Fibroblast of skin of left biceps (primary cell): Measurements from ENCODE around the gene ZNF438.
"Not testable (repeated sequence)": the region's sequence is repeated elsewhere in the genome, so short reads cannot be mapped to it uniquely, and the experiment has no call there.

Experiments used
- DNase-seq, 2 experiments: peaks; one replicate each; pipeline ENCODE4 v3.0.0-alpha.2; 2013; ENCODE audit warnings: low read depth in 2 of 2

Gene ZNF438

DNA sequence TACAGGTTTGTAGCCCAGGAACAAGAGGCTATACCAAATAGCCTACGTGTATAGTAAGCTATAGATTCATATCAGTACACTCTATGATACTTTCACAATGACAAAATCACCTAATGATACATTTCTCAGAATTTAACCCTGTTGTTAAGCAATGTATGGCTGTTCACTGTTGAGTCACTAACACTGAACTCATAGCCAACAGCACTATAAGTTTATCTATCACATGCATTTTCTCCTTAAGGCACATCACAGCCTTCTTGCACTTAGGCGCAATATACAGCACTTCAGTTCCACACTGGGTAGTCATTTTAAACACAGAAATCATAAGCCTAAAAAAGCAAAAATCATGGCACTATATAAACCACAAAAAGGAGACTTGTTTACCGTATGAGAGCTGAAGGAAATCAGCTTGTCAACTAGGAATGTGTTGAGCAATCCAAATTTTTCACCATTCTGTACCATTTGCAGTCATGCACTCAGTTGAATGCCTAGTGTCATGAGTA, 45.6 kb downstream of the ZNF438 start:
- DNase-seq: peak in 1 of 2 experiments; percentile 44

DNA sequence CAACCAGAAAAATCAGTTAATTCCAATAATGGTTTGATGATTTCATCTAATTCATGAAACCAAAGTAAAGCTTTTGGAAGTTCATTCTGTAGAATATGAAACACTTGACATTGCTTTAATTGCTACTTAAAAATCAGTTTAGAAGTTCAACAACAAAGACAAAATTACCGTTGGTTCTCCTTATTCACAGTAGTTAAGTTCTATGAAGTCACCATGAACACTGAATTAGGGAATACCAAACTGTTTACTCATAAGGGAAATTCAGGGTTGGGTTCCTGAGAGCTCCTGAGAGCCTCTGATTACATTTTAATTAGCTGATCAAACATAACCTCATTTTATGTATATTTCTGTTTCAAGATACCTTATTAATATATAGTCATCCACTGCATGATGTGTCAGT, 46.2 kb downstream of the ZNF438 start:
- DNase-seq: no peak

DNA sequence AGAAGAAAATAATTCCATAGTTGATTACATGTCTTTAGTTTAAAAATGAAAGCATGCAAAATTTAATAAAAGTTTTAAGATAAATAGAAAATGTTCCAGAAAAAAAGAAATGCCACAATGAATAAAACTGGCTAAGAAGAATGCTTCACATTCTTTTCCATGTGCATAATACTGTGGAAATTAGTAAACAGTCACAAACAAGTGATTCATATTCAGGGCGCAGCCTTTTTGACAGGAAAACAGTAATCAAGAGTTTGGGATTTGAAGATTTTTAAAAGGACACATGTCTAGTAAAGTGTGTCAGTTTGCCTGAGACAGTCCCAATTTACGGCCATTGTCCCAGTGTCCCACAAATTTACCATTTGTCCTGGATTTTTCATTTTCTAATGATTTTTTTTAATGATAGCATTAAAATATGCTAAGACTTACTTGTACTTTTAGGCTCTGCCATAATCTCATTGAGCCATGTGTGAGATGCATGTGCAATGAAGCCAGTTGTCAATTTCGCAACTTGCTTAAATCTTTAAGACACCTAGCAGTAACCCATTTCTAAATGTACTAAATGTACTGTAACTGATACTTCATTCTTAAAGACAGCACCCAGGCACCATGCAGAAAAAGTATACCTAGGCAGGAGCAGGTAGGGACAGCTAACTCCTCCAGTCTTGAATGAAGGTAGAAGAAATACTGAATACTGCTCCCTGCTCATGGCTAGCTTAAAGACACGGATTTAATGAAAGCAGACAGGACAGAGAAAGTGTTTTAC, 46.9 kb downstream of the ZNF438 start:
- DNase-seq: no peak

DNA sequence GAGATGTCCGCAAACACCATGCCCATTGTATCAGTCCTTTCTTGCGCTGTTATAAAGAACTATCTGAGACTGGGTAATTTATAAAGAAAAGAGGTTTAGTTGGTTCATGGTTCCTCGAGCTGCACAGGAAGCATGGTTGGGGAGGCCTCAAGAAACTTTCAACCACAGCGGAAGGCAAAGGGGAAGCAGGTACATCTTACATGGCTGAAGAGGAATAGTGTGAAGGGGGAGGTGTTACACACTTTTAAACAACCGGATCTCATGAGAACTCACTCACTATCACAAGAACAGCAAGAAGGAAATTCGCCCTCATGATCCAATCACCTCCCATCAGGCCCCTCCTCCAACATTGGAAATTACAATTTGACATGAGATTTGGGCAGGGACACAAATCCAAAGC, 48.5 kb downstream of the ZNF438 start:
- DNase-seq: not testable (repeated sequence)

DNA sequence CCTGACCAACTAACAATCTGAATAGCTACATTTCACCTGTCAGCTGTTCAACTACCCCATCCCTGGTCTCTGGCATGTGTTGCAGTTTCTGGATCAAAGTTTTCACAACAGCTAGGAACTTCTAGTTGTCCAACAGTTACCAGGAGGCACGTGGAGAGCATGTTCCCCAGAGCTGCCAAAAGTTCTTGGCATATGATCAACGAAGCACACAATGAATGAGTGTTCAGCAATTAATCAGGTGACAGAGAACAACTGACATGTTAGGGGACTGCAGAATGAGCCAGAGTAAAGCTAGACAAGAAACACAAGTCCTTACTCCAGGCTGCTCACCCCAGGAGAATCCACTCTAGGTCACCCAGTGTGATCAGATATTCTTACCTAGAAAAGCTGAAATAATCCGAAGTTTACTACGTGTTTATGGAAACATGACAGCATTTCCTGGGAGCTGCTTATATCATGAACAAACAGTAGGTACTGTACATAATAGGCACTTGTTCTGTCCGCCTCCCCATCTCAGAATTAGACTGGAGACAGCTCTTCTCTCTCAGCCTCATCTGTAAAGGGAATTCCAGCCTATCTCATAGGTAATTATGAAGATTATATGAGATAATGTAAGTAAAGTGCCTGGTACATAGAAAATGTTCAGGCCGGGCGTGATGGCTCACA, 50.6 kb downstream of the ZNF438 start:
- no peak for DNase-seq

DNA sequence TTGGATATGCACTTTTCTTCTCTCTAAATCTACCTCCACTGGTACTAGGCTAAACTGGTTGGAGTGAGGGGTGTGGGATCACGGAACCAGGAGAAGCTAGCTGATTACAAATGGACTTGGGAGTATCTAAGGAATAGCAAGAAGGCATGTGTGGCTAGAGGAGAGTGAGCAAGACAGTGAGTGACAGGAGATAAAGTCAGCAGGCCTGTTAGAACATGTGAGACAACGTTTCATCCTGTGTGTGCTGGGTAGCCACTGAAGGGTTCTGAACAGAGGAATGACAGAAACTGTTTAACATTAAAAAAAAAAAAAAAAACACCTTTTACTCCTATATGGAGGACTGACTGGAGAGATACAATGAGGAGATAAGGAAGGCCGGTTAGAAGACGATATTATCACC, 51.7 kb downstream of the ZNF438 start:
- DNase-seq: no peak

DNA sequence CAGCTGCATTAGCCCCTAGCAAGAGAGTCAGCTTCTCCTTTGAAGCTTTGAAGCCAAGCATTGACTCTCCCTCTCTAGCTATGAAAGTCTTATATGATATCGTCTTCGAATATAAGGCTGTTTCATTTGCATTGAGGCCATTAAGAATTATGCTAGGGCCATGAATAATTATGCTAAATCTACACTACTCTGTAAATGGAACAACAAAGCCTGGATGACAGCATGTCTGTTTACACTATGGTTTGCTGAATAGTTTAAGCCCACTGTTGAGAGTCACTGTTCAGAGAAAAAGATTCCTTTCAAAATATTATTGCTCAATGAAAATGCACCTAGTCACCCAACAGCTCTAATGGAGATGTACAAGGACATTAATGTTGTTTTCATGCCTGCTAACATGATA, 52.8 kb downstream of the ZNF438 start:
- DNase-seq: no peak

DNA sequence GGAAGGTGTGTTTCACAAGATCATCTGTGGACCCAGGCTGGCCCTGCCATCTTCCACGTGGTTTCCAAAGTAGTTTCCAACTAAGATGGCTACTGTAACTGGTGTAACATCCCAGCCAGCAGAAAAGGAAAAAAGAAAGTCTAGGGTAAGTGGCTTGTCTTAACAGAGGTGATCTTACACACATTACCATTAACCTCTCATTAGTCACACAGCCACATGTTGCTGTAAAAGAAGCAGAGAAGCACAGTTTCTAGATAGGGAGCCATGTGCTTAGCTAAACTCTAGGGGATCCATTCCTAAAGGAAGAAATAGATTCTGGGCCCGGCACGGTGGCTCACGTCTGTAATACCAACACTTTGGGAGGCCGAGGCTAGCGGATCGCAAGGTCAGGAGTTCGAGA, 54.3 kb downstream of the ZNF438 start:
- no peak for DNase-seq

DNA sequence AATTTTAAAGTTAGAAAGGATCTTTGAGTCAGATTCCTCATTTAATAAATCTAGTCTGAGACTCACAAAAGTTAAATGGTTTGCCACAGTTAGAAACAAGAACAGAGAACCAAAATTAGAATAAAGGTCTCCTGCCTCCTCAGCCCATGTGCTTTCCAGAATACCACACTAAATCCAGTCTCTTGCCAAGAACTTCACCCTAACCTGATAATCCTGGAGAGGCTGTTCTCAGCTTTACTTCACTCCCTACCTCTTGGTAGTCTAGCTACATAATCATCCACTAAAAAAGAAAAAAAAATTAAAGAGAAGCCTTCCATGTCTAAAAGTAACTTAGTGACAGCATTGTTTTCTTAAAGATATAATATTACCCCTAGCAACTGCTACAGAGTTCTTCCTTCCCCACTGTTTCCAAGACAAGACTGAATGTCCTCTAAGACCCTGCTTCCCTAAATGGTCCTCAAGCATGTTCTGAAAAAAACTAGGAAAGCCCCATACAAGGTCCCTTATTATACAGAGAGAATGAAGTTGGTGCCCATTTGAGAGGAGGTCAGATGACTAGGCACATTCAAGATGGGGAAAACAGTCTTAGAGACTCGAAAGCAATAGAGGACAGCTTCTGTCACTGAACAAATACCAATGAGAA, 56.8 kb downstream of the ZNF438 start:
- DNase-seq: no peak

DNA sequence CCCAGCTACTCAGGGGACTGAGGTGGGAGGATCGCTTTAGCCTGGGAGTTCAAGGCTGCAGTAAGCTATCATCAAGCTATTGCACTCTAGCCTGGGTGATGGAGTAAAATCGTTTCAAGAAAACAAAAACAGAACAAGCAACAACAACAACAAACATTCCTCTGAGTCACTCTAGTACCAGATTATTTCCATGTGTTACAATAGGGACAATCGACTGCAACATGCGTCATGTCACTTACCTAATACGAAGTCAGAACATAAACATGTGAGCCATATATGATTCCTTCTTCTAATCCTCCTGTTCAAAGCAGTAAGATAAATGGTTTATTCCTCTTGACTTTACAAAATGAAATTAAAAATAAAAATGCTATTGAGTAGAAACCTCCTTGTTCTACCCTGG, 57.3 kb downstream of the ZNF438 start:
- no peak for DNase-seq

DNA sequence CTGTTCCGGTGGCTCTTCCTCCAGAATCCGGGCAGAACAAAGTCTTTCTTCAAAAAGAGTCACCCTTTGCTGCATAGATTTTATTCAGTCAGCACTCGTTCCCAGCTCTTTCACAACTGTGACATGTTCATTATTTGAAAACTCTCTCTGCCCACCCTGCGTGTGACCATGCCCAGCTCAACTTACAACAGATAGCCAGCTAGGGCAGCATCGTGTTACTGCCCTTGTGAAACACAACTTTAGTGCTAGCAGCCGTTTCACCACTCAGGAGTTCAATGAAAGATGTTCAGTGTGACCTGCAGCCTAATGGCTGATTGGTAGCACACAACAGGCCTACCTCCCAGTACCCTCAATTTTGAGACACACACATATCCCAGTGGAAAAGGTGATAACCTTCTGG, 57.9 kb downstream of the ZNF438 start:
- no peak for DNase-seq

DNA sequence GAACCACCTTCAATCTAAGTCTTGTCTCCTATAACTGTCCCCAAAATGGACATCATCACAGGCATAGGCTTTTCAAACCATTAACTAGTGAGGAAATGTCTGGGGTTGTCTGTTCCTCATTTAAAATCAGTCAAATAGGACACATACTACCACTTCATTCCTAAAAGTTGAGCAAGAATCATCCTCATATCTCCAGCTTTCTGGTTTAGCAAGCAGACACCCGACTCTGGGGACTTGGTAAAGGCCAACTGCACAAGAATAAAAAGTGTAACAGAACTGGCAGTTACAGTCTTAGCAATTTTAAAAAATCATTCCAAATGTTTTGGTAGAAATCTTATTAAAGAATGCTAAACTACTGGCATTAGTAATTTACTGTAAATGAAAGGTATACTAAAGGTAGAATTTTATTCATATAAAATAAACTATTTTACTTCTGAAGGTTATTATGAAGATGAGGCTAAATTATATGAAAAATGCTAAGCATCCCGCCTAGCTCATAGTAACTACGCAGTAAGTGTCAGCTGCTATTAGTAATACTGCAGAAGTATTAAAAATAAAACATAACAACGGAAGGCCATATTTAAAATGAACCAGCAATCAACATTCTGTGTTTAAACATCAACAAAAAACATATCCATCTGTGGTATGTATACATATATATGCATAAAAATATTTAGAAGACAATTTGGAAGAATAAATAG, 60.8 kb downstream of the ZNF438 start:
- peak in 1 of 2 experiments; percentile 25 for DNase-seq

DNA sequence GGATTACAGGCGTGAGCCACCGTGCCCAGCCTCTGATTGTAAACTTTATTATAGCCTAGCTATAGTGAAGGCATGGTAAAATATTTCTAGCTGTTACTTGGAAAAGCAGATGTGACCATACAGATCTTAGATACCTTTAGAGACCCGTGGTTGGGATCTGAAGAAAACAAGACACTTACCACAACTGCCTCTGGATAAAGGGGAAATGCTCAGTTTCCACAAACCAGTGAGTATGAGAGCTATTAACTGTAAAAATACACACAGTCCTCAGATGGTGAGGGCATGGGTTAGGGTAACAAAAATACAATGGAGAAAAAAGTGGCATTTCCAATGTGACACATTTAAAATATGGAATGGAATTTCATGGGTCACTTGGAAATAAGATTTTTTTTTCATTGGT, 63.0 kb downstream of the ZNF438 start:
- no peak for DNase-seq

DNA sequence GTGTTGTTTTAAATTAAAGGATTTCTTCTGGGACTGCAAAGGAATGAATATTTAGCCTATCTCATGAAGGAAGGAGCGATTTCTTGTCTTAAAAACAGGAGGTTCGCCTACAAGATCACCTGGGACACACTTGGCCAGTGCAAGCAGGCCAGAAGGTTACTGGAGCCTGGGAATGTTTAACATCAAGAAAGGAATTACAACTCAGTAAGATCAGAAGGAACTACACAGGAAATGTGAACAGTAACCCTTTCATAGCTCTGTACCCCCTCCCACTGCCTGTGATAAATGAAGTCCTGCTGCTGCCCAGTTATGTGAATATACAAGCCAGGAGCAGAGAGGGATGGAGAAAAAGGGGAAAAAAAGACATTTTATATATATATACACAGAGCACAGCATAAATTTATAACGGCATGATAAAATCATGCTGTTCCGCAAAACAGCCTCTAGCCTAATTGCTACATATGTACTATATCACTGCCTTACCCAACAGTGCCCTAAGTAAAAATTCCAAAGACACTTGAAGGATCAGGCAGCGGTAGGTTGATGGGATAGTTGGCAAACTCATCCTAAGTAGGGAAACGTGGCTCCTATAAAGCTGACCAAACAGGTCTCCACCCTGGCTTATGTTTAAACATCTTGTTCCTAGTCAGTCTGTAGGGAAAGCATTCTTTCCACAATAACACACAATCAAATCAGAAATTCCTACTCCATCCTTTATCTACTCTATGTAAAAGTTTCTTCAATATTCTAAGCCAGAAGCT, 63.8 kb downstream of the ZNF438 start:
- no peak for DNase-seq

DNA sequence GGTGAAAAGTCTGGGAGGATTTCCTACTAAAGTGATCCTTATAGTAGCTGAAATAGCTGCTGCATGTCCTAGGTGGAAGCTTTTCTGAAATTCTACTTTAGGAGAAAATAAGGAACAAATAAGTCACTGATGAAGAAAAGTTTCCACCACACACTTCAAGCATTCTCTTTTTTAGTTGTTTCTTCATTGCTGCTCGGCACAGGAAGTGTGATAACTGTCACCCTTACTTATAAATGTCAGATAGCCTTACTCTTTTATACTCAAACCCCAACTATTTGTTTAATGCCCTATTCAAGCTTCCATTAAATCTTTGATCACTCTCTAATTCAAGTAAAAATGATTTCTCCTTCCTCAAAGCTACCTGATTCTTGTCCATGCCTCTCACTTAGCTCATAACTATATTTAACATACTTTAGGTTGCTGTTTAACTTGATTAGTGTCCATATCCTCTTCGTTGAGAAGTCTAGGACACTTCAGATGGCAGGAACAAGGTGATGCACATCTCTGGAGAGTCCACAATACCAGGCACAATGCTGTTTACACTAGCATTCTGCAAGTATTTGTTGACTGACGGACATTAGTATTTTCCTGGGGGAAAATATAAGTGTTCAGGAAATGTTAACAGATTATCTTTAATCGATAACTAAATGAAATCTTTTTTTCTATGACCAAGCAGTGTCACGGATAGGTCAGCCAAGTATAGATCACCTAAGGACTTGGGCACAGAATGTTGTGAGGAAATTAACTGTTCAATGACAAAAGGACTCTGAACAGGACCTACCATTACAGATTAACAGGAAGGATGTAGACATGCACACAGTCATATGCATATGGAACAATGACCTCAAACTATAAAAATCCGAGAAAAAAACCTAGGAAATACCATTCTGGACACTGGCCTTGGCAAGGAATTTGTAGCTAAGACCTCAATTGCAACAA, 67.4 kb downstream of the ZNF438 start:
- no peak for DNase-seq

DNA sequence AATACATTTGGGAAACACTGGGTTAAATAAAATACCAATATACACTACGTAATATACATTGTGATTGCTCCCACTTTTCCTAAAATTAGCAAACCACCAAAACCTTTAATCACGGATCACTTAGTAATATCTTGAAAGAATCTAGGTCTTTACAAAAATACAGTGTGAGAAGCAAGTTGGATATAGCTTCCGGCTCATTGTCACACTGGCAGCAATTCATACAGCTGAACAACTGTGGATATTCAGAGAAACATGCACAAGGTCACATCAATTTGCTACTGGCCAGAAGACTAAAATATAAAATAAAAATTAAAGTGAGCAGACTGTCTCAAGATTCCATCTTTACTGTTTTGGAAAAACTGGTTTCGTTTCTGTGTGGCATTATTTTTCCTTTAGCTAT, 69.1 kb downstream of the ZNF438 start:
- no peak for DNase-seq

DNA sequence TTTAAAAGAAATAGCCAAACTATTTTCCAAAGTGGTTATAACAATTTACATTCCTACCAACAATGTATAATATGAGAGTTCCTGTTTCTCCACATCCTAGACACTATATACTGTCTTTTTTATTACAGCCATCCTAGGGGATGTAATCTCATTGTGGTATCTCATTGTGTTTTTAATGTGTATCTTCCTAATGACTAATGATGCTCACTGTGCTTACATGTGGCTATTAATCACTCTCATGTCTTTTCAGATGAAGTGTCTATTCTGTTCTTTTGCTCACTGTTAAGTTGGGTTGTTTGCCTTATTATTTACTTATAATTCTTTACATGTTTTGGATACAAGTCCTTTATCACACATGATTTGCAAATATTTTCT, 71.8 kb downstream of the ZNF438 start:
- no peak for DNase-seq

DNA sequence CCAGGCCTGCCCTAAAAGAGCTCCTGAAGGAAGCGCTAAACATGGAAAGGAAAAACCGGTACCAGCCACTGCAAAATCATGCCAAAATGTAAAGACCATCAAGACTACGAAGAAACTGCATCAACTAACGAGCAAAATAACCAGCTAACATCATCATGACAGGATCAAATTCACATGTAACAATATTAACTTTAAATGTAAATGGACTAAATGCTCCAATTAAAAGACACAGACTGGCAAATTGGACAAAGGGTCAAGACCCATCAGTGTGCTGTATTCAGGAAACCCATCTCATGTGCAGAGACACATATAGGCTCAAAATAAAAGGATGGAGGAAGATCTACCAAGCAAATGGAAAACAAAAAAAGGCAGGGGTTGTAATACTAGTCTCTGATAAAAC, 82.4 kb downstream of the ZNF438 start:
- DNase-seq: not testable (repeated sequence)

DNA sequence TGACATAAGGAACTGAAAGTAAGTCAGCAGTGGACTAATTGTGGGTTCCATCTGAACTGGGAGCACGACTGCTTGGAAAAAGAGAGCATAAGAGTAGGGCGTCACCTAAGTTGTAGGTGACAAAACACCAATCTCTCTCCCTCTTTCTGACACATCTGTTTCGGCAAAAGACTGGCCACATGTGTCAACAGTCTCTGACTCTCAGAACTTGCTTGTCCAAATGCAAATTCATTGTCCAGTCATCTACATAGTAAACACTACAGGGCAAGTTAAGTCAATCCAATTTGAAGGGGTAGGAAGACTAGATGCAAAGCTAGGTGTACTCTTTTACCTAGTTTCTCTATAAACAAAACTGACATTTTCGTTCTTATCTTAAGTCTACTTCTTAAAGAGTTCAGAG, 87.7 kb downstream of the ZNF438 start:
- no peak for DNase-seq

DNA sequence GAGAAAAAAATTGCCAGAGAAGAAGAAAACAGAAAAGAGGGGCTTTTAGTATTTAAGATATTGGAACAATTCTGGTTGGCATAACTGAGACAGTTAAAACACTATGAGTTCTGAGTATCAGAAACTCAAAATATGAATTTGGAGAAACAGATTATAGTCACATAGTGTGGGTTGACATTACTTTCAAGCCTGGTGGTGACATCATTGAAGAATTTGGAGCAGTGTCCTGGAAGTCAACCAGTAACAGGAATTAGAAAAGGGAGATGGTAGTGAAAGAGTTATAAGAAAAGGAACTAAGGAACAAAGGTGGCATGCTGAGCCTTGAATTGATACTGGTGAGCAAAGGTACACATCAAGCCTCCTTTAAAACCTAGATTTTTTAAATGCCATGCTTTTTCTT, 88.2 kb downstream of the ZNF438 start:
- no peak for DNase-seq
